ENCODE measurements around the gene GSTM4. TPM values are rescaled to one million over a fixed set of nuclear protein-coding genes. Genes with fewer than 3 reads are reported as not detected.

GSTM4 gene
- polyA plus RNA-seq, 1 experiment: 28.5 TPM

GRCh38 chr1:109639063-109639840 lies 16.6 kb upstream of the GSTM4 start:
- ChIA-PET CTCF (interaction anchor here (0.7 to 11.8 kb wide), 26 partner anchors 14 to 372 kb away, joined by 3 to 288 read pairs (median 7); partner anchors contain the start of genes AHCYL1, AMPD2, CYB561D1 and EPS8L3), POLR2A (interaction anchor here (1.4 kb wide), 1 partner anchor 91 kb away, joined by 5 read pairs; the partner anchor contains the start of gene GNAI3)
- TF ChIP-seq CTCF (IDR thresholded peaks at IDR 0.05; ENCODE audit: insufficient read depth, low read depth, low read length): no peak
- H3K27me3 ChIP-seq (ENCODE audit: control insufficient read depth, insufficient read depth, low read length): no peaks in the 10 kb centered on the region
- DNase-seq (ENCODE audit: low read depth): no peak
- no peak overlapping the region for H3K4me3 ChIP-seq (ENCODE audit: low read depth, low read length)
- no peaks in the 10 kb centered on the region for H3K36me3 ChIP-seq (ENCODE audit: control insufficient read depth, insufficient read depth, low read length)

GRCh38 chr1:109639841-109640184 lies 16.1 kb upstream of the GSTM4 start:
- DNase-seq (ENCODE audit: low read depth): no peak
- no peak for TF ChIP-seq CTCF (IDR thresholded peaks at IDR 0.05; ENCODE audit: insufficient read depth, low read depth, low read length)
- no peaks in the 10 kb centered on the region for H3K36me3 ChIP-seq (ENCODE audit: control insufficient read depth, insufficient read depth, low read length)
- ChIA-PET POLR2A (interaction anchor here (0.5 to 1.4 kb wide), 2 partner anchors 84 to 91 kb away, joined by 5 to 6 read pairs; partner anchors contain the start of gene GNAI3), CTCF (interaction anchor here (0.6 to 11.8 kb wide), 44 partner anchors 14 to 396 kb away, joined by 3 to 288 read pairs (median 6); partner anchors contain the start of genes AHCYL1, AMPD2, CYB561D1 and EPS8L3)
- H3K27me3 ChIP-seq (ENCODE audit: control insufficient read depth, insufficient read depth, low read length): no peaks in the 10 kb centered on the region
- H3K4me3 ChIP-seq (ENCODE audit: low read depth, low read length): no peak overlapping the region

GRCh38 chr1:109640285-109640865 lies 15.5 kb upstream of the GSTM4 start:
- Histone ChIP-seq H3K36me3 (ENCODE audit: control insufficient read depth, insufficient read depth, low read length) (no peaks in the 10 kb centered on the region), H3K4me3 (ENCODE audit: low read depth, low read length) (no peak overlapping the region), H3K27me3 (ENCODE audit: control insufficient read depth, insufficient read depth, low read length) (no peaks in the 10 kb centered on the region)
- no peak for DNase-seq (ENCODE audit: low read depth)
- CTCF ChIA-PET: interaction anchor here (0.6 to 11.8 kb wide), 48 partner anchors 13 to 395 kb away, joined by 3 to 288 read pairs (median 4); partner anchors contain the start of genes AHCYL1, AMPD2, CYB561D1 and EPS8L3
- TF ChIP-seq CTCF (IDR thresholded peaks at IDR 0.05; ENCODE audit: insufficient read depth, low read depth, low read length): peak; percentile 95
- POLR2A ChIA-PET: interaction anchor here (0.5 to 1.4 kb wide), 3 partner anchors 83 to 129 kb away, joined by 4 to 6 read pairs (median 5); partner anchors contain the start of gene GNAI3

DNA sequence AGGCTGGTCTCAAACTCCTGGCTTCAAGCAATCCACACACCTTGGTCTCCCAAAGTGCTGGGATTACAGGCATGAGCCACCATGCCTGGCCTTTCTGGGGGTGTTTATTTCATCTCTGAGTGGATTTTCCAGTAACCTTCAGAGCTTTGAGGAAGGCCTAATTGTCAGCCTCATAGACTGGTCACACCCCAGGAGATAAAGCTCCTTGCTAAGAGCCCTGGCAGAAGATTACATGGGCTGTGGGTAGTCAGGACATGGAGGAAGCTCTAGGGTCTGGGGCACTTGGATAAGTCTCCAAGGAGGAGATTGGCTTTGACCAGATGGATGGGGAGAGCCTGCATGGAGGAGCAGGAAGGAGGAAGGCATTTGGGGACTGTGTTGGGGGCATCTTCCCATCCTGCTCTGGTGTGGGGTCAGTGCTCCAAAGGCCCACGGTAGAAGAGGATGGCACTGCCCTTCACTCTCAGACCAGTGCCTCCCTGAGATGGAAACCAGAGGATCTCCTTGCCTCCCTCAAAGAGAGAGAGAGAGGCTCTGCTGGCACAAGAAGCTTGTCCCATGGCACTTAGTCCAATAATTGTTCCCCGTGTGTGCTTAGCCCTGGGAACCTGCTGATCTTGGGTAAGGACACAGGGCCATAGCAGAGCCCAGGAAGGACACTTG lies 14.7 kb upstream of the GSTM4 start:
- no peaks in the 10 kb centered on the region for H3K36me3 ChIP-seq (ENCODE audit: control insufficient read depth, insufficient read depth, low read length)
- no peaks in the 10 kb centered on the region for H3K27me3 ChIP-seq (ENCODE audit: control insufficient read depth, insufficient read depth, low read length)
- ChIA-PET CTCF (interaction anchor here (0.8 to 11.8 kb wide), 24 partner anchors 12 to 370 kb away, joined by 3 to 288 read pairs (median 7); partner anchors contain the start of genes AHCYL1, AMPD2, EPS8L3 and GNAI3), POLR2A (interaction anchor here (0.6 kb wide), 1 partner anchor 128 kb away, joined by 4 read pairs; no protein-coding TSS in a partner anchor)
- no peak for DNase-seq (ENCODE audit: low read depth)
- TF ChIP-seq CTCF (IDR thresholded peaks at IDR 0.05; ENCODE audit: insufficient read depth, low read depth, low read length): no peak
- H3K4me3 ChIP-seq (ENCODE audit: low read depth, low read length): no peak overlapping the region
